ENCODE data around the gene TBC1D9B. TPM values are rescaled to one million over a fixed set of nuclear protein-coding genes. Genes with fewer than 3 reads are reported as not detected.
"Not testable (repeated sequence)": the region's sequence is repeated elsewhere in the genome, so short reads cannot be mapped to it uniquely, and the experiment has no call there.

The TBC1D9B gene
- total RNA-seq, 1 experiment from 2014 or later = 44.9 TPM

DNA sequence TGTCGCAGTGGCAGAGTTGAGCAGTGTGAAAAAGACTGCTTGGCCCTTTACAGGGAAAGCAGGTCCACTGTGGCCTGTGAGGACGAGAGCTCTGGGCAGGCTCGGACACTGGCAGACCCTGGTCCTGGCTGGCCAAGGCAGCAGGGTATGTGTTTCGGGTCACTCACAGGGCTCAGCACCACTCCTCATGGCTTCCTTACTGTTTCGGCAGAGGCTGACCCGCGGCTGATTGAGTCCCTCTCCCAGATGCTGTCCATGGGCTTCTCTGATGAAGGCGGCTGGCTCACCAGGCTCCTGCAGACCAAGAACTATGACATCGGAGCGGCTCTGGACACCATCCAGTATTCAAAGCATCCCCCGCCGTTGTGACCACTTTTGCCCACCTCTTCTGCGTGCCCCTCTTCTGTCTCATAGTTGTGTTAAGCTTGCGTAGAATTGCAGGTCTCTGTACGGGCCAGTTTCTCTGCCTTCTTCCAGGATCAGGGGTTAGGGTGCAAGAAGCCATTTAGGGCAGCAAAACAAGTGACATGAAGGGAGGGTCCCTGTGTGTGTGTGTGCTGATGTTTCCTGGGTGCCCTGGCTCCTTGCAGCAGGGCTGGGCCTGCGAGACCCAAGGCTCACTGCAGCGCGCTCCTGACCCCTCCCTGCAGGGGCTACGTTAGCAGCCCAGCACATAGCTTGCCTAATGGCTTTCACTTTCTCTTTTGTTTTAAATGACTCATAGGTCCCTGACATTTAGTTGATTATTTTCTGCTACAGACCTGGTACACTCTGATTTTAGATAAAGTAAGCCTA lies 71.3 kb downstream of the TBC1D9B start:
- Histone ChIP-seq H3K79me2 (ENCODE audit: low read length) (no peaks in the 10 kb centered on the region), H3K9me2 (replicated peaks; ENCODE audit: low read length) (no peaks in the 10 kb centered on the region), H3K4me2 (ENCODE audit: low read length) (no peak overlapping the region), H4K20me1 (ENCODE audit: low read length) (no peaks in the 10 kb centered on the region), H3F3A (ENCODE audit: low read length, unreplicated experiment) (peaks cover 6% of the 10 kb centered on the region), H3K9me3 (ENCODE audit: low read length) (no peaks in the 10 kb centered on the region), H3K27me3 (ENCODE audit: low read length) (no peaks in the 10 kb centered on the region), H3K4me1 (ENCODE audit: insufficient read depth, low read length) (no peaks in the 10 kb centered on the region), H3K27ac (ENCODE audit: low read length) (no peak overlapping the region), H2AFZ (ENCODE audit: low read length) (no peak overlapping the region), H3K9ac (ENCODE audit: low read length) (no peak overlapping the region), H3K36me3 (ENCODE audit: low read depth, low read length) (peaks cover 31% of the 10 kb centered on the region), H3K4me3 (ENCODE audit: low read length) (no peak overlapping the region)
- TF ChIP-seq, protein P1, sequence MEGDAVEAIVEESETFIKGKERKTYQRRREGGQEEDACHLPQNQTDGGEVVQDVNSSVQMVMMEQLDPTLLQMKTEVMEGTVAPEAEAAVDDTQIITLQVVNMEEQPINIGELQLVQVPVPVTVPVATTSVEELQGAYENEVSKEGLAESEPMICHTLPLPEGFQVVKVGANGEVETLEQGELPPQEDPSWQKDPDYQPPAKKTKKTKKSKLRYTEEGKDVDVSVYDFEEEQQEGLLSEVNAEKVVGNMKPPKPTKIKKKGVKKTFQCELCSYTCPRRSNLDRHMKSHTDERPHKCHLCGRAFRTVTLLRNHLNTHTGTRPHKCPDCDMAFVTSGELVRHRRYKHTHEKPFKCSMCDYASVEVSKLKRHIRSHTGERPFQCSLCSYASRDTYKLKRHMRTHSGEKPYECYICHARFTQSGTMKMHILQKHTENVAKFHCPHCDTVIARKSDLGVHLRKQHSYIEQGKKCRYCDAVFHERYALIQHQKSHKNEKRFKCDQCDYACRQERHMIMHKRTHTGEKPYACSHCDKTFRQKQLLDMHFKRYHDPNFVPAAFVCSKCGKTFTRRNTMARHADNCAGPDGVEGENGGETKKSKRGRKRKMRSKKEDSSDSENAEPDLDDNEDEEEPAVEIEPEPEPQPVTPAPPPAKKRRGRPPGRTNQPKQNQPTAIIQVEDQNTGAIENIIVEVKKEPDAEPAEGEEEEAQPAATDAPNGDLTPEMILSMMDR (conservative IDR thresholded peaks at IDR 0.05; ENCODE audit: low read depth, low read length) = no peak
- TF ChIP-seq EZH2 (IDR thresholded peaks at IDR 0.05; ENCODE audit: low read length, unreplicated experiment) (no peak), EZH2phosphoT487 (IDR thresholded peaks at IDR 0.05; ENCODE audit: borderline replicate concordance, low read length) (no peak)
- TSS peak; percentile 50 for BruUV-seq (replicated peaks)
- CTCF ChIA-PET = interaction anchor here (0.5 kb wide), 1 partner anchor 74 kb away, joined by 3 read pairs; no protein-coding TSS in a partner anchor
- intact Hi-C loops (cut with micrococcal nuclease) = no loop called here
- ATAC-seq (peak; percentile 6; the same call in 1 of the 2 replicates), DNase-seq (no peak)
- POLR2A ChIA-PET (ENCODE audit: unreplicated experiment) = no interaction called here

DNA sequence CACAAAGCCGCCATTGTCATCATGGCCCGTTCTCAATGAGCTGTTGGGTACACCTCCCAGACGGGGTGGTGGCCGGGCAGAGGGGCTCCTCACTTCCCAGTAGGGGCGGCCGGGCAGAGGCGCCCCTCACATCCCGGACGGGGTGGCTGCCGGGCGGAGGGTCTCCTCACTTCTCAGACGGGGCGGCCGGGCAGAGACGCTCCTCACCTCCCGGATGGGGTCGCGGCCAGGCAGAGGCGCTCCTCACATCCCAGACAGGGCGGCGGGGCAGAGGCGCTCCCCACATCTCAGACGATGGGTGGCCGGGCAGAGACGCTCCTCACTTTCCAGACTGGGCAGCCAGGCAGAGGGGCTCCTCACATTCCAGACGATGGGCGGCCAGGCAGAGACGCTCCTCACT lies 72.8 kb downstream of the TBC1D9B start:
- H2AFZ ChIP-seq (ENCODE audit: low read length); H4K20me1 ChIP-seq (ENCODE audit: low read length); H3F3A ChIP-seq (ENCODE audit: low read length, unreplicated experiment); ATAC-seq; H3K4me1 ChIP-seq (ENCODE audit: insufficient read depth, low read length); H3K27ac ChIP-seq (ENCODE audit: low read length); H3K4me2 ChIP-seq (ENCODE audit: low read length); CTCF ChIA-PET; H3K9me2 ChIP-seq (replicated peaks; ENCODE audit: low read length); H3K9me3 ChIP-seq (ENCODE audit: low read length); POLR2A ChIA-PET (ENCODE audit: unreplicated experiment); H3K9ac ChIP-seq (ENCODE audit: low read length); H3K27me3 ChIP-seq (ENCODE audit: low read length); H3K4me3 ChIP-seq (ENCODE audit: low read length); intact Hi-C loops (cut with micrococcal nuclease); H3K79me2 ChIP-seq (ENCODE audit: low read length); DNase-seq; BruUV-seq (replicated peaks): not testable (repeated sequence)
- peaks cover 42% of the 10 kb centered on the region for H3K36me3 ChIP-seq (ENCODE audit: low read depth, low read length)

DNA sequence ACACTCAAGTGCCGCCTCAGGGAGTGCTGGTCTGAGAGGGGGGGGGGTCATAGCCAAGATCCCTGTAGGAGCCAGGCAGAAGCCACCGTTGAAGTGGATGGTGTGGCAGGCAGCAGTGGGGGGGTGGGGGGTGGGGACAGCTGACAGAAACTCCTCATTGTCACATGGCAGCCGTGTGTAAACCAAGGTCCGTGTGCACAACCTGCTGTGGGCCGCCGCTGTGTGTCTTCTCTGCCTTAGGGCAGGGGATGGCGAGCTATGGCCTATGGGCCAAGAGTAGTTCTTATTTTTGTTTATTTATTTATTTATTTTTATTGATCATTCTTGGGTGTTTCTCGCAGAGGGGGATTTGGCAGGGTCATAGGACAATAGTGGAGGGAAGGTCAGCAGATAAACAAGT lies 73.6 kb downstream of the TBC1D9B start:
- peaks cover 49% of the 10 kb centered on the region for H3K36me3 ChIP-seq (ENCODE audit: low read depth, low read length)
- no peak overlapping the region for H3K9ac ChIP-seq (ENCODE audit: low read length)
- DNase-seq = no peak
- H3K27ac ChIP-seq (ENCODE audit: low read length) = no peak overlapping the region
- CTCF ChIA-PET = no interaction called here
- no peaks in the 10 kb centered on the region for H3K27me3 ChIP-seq (ENCODE audit: low read length)
- no peak overlapping the region for H2AFZ ChIP-seq (ENCODE audit: low read length)
- intact Hi-C loops (cut with micrococcal nuclease) = no loop called here
- H3F3A ChIP-seq (ENCODE audit: low read length, unreplicated experiment) = peaks cover 6% of the 10 kb centered on the region
- POLR2A ChIA-PET (ENCODE audit: unreplicated experiment) = no interaction called here
- H3K4me2 ChIP-seq (ENCODE audit: low read length) = no peak overlapping the region
- TF ChIP-seq, protein P1 (conservative IDR thresholded peaks at IDR 0.05; ENCODE audit: low read depth, low read length) = no peak
- no peak for TF ChIP-seq EZH2phosphoT487 (IDR thresholded peaks at IDR 0.05; ENCODE audit: borderline replicate concordance, low read length)
- TF ChIP-seq EZH2 (IDR thresholded peaks at IDR 0.05; ENCODE audit: low read length, unreplicated experiment) = no peak
- BruUV-seq (replicated peaks) = no TSS peak
- H3K9me3 ChIP-seq (ENCODE audit: low read length) = no peaks in the 10 kb centered on the region
- H4K20me1 ChIP-seq (ENCODE audit: low read length) = no peaks in the 10 kb centered on the region
- H3K4me3 ChIP-seq (ENCODE audit: low read length) = no peak overlapping the region
- H3K79me2 ChIP-seq (ENCODE audit: low read length) = no peaks in the 10 kb centered on the region
- H3K4me1 ChIP-seq (ENCODE audit: insufficient read depth, low read length) = no peaks in the 10 kb centered on the region
- no peaks in the 10 kb centered on the region for H3K9me2 ChIP-seq (replicated peaks; ENCODE audit: low read length)
- ATAC-seq = no peak
